ENCODE data around the gene IFT43.
A peak's percentile ranks its signal among the peaks of the same experiment; 100 is the strongest.

DNA sequence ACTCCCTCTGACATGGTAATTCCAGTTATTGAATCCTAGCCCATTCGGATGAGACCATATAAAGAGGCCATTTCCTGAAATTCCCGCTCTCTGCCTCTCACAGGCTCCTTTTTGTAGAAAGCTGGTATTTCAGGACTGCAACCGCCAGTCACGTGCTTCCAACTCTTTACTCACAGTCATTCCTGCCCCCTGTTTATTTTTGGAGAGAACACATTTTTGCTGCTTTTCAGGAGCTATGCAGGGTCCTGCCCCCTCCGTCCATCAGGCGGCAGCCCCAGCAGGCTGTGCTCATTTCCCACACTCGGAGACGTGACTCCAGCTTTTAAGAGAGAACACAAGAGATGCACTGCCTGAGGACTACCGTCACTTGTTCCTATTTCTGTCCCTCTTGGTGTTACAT is 26.8 kb downstream of the IFT43 start:
- TF ChIP-seq, protein P1, sequence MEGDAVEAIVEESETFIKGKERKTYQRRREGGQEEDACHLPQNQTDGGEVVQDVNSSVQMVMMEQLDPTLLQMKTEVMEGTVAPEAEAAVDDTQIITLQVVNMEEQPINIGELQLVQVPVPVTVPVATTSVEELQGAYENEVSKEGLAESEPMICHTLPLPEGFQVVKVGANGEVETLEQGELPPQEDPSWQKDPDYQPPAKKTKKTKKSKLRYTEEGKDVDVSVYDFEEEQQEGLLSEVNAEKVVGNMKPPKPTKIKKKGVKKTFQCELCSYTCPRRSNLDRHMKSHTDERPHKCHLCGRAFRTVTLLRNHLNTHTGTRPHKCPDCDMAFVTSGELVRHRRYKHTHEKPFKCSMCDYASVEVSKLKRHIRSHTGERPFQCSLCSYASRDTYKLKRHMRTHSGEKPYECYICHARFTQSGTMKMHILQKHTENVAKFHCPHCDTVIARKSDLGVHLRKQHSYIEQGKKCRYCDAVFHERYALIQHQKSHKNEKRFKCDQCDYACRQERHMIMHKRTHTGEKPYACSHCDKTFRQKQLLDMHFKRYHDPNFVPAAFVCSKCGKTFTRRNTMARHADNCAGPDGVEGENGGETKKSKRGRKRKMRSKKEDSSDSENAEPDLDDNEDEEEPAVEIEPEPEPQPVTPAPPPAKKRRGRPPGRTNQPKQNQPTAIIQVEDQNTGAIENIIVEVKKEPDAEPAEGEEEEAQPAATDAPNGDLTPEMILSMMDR (IDR thresholded peaks at IDR 0.05): peak in 1 of 5 experiments; percentile 7
- TF ChIP-seq POLR2A (IDR thresholded peaks at IDR 0.05) (no peak), EP300 (IDR thresholded peaks at IDR 0.05) (no peak)
